GM12878 (cell line): ENCODE data around the gene ZCCHC24.

Experiments used
- CBFB ChIP-seq: IDR thresholded peaks from 2 replicates; pipeline ENCODE4 v1.6.1; 2016; ENCODE audit warnings: antibody characterized with exemption, low read depth
- ESRRA ChIP-seq: IDR thresholded peaks from 2 replicates; pipeline ENCODE4 v1.6.1; 2012; ENCODE audit warnings: mild to moderate bottlenecking, low read length, improper control_type of control experiment
- EZH2 ChIP-seq: IDR thresholded peaks from 2 replicates; pipeline ENCODE4 v1.6.1; 2012; ENCODE audit warnings: low read depth, mild to moderate bottlenecking, control low read depth, inconsistent platforms, low read length, borderline replicate concordance; ENCODE audit not compliant: control insufficient read depth
- HCFC1 ChIP-seq: fragments of 150-350 bp; IDR thresholded peaks from 2 replicates; pipeline ENCODE4 v1.6.1; 2014; ENCODE audit warnings: low read length
- NRF1 ChIP-seq: conservative IDR thresholded peaks from 2 replicates; pipeline ENCODE4 v1.6.1; 2011; ENCODE audit warnings: mild to moderate bottlenecking, low read depth, low read length, improper control_type of control experiment
- POLR2A ChIP-seq: IDR thresholded peaks from 2 replicates; pipeline ENCODE4 v1.6.1; 2011; ENCODE audit warnings: low read depth, mild to moderate bottlenecking, low read length
- POLR2AphosphoS2 ChIP-seq: IDR thresholded peaks from 2 replicates; pipeline ENCODE4 v1.6.1; 2011; ENCODE audit warnings: low read depth, mild to moderate bottlenecking, low read length, improper control_type of control experiment, moderate library complexity
- POLR2AphosphoS5 ChIP-seq: IDR thresholded peaks from 2 replicates; pipeline ENCODE4 v1.6.1; 2011; ENCODE audit warnings: mild to moderate bottlenecking, low read length, inconsistent platforms
- STAT3 ChIP-seq: IDR thresholded peaks from 2 replicates; pipeline ENCODE4 v1.6.1; 2011; ENCODE audit warnings: low read depth, low read length, improper control_type of control experiment
- SUZ12 ChIP-seq: fragments of 200-600 bp; sonication (generic); IDR thresholded peaks from one replicate; pipeline ENCODE4 v1.6.1; 2018; ENCODE audit warnings: antibody characterized with exemption, mild to moderate bottlenecking; ENCODE audit not compliant: unreplicated experiment
- ZNF384 ChIP-seq: IDR thresholded peaks from 2 replicates; pipeline ENCODE4 v1.6.1; 2012; ENCODE audit warnings: low read depth, mild to moderate bottlenecking, low read length, improper control_type of control experiment, borderline replicate concordance
- ZNF622 ChIP-seq: fragments of 450-650 bp; IDR thresholded peaks from 2 replicates; pipeline ENCODE4 v1.6.1; 2017; ENCODE audit warnings: mild to moderate bottlenecking, inconsistent platforms
- TF ChIP-seq, protein P1 (sequence below), 3 experiments: IDR thresholded peaks in 2 of 3; conservative IDR thresholded peaks in 1 of 3; 2 replicates each; pipeline ENCODE4 v1.5.1; 2011; ENCODE audit warnings: low read depth in 3 of 3, low read length in 3 of 3, mild to moderate bottlenecking in 3 of 3, control low read depth in 2 of 3, moderate library complexity in 2 of 3, inconsistent platforms in 1 of 3, mixed read lengths in 1 of 3; ENCODE audit not compliant: control insufficient read depth in 2 of 3, insufficient read depth in 1 of 3; ENCODE audit errors: extremely low read depth in 1 of 3
- TF ChIP-seq, protein P2 (sequence below): IDR thresholded peaks from 2 replicates; pipeline ENCODE4 v1.6.1; 2011; ENCODE audit warnings: low read depth, mild to moderate bottlenecking, low read length, moderate library complexity, borderline replicate concordance; ENCODE audit errors: extremely low read depth

DNA sequence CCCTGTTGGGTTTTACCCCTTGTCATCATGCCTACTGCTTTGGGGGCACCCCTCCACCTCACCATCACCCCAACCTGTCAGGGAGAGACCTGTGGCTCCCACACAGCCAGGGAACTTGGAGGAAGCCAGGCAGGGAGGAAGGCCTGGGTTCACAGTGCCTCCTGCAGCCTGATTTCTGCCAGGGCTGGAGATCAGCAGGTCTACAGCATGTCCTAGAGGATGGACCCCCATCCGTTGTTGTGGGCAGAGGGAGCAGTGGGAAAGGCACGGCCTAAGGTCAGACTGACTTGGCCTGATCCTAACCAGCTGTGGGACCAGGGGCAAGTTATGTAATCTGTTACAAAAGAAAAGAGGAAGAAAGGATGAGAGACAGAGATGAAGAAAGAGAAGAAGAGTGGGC lies 28.2 kb downstream of the ZCCHC24 start:
- TF ChIP-seq, protein P1, sequence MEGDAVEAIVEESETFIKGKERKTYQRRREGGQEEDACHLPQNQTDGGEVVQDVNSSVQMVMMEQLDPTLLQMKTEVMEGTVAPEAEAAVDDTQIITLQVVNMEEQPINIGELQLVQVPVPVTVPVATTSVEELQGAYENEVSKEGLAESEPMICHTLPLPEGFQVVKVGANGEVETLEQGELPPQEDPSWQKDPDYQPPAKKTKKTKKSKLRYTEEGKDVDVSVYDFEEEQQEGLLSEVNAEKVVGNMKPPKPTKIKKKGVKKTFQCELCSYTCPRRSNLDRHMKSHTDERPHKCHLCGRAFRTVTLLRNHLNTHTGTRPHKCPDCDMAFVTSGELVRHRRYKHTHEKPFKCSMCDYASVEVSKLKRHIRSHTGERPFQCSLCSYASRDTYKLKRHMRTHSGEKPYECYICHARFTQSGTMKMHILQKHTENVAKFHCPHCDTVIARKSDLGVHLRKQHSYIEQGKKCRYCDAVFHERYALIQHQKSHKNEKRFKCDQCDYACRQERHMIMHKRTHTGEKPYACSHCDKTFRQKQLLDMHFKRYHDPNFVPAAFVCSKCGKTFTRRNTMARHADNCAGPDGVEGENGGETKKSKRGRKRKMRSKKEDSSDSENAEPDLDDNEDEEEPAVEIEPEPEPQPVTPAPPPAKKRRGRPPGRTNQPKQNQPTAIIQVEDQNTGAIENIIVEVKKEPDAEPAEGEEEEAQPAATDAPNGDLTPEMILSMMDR (IDR thresholded peaks at IDR 0.05 in 2 of 3, conservative IDR thresholded peaks at IDR 0.05 in 1 of 3; ENCODE audit: control insufficient read depth in 2 of 3, extremely low read depth in 1 of 3, insufficient read depth in 1 of 3, low read depth in 3 of 3, low read length in 3 of 3): no peak
- TF ChIP-seq ZNF384 (no peak), POLR2A (no peak), STAT3 (no peak), NRF1 (no peak), EZH2 (no peak), ESRRA (no peak), ZNF622 (no peak), HCFC1 (no peak), POLR2AphosphoS2 (no peak), POLR2AphosphoS5 (no peak), SUZ12 (no peak), CBFB (no peak)
- TF ChIP-seq, protein P2, sequence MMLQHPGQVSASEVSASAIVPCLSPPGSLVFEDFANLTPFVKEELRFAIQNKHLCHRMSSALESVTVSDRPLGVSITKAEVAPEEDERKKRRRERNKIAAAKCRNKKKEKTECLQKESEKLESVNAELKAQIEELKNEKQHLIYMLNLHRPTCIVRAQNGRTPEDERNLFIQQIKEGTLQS: no peak
